ENCODE results near the gene OR4D10.
A peak's percentile ranks its signal among the peaks of the same experiment; 100 is the strongest.

GRCh38 chr11:59429924-59430516, 43.1 kb upstream of the OR4D10 start:
- TF ChIP-seq EZH2 (IDR thresholded peaks at IDR 0.05; ENCODE audit: borderline replicate concordance, insufficient read depth, low read depth, low read length, poor library complexity, severe bottlenecking) (no peak), CTCF (IDR thresholded peaks at IDR 0.05) (peak; percentile 93)
